ENCODE results near the gene MUL1. TPM values are rescaled to one million over a fixed set of nuclear protein-coding genes. Genes with fewer than 3 reads are reported as not detected.

The MUL1 gene
- total and polyA plus RNA-seq, 2 experiments from 2014 or later, result 50.6 to 50.7 TPM

- Histone ChIP-seq H3K79me2 (ENCODE audit: insufficient read depth) (peaks cover 47% of the 10 kb centered on the region), H3K4me1 (ENCODE audit: insufficient read depth) (peaks cover 16% of the 10 kb centered on the region), H3F3A (ENCODE audit: insufficient read depth) (no peaks in the 10 kb centered on the region), H4K20me1 (ENCODE audit: insufficient read depth) (no peaks in the 10 kb centered on the region), H2AFZ (peak overlapping the region; percentile 99), H3K4me3 (peak overlapping the region; percentile 94), H3K9me2 (ENCODE audit: insufficient read depth) (no peaks in the 10 kb centered on the region), H3K27me3 (replicated peaks; ENCODE audit: insufficient read depth) (no peaks in the 10 kb centered on the region), H3K9ac (peak overlapping the region; percentile 91), H3K9me3 (ENCODE audit: low read depth) (no peaks in the 10 kb centered on the region), H3K36me3 (ENCODE audit: low read depth) (no peaks in the 10 kb centered on the region), H3K4me2 (ENCODE audit: unreplicated experiment) (peak overlapping the region; percentile 96), H3K27ac (peak overlapping the region; percentile 56; the same call in 1 of the 2 replicates)
- WGBS, 2 experiments (ENCODE audit: low coverage in 1 of 2, low lambda C conversion rate in 2 of 2, missing lambda C conversion rate in 2 of 2), result 60 to 62% methylated on average over 5 of the region's 5 CpGs
- in situ Hi-C loops (cut with MboI), result no loop called here
- TF ChIP-seq EZH2phosphoT487 (IDR thresholded peaks at IDR 0.05; ENCODE audit: insufficient read depth, low read depth), result no peak
- TF ChIP-seq EZH2 (IDR thresholded peaks at IDR 0.05; ENCODE audit: insufficient read depth, poor library complexity, severe bottlenecking), result no peak
- DNase-seq, result no peak
Observed at GRCh38 chr1:20508411-20508771, 440 bp upstream of the MUL1 start.

GRCh38 chr1:20507248-20507563 lies 745 bp downstream of the MUL1 start:
- WGBS, 2 experiments (ENCODE audit: low coverage in 1 of 2, low lambda C conversion rate in 2 of 2, missing lambda C conversion rate in 2 of 2), result 3 to 4% methylated on average over 5 of the region's 5 CpGs
- DNase-seq, result no peak
- Histone ChIP-seq H3K4me1 (ENCODE audit: insufficient read depth) (peaks cover 16% of the 10 kb centered on the region), H4K20me1 (ENCODE audit: insufficient read depth) (no peaks in the 10 kb centered on the region), H3K4me2 (ENCODE audit: unreplicated experiment) (peak overlapping the region; percentile 96), H3K27me3 (replicated peaks; ENCODE audit: insufficient read depth) (no peaks in the 10 kb centered on the region), H3K27ac (peak overlapping the region; percentile 56), H3K36me3 (ENCODE audit: low read depth) (no peaks in the 10 kb centered on the region), H3K79me2 (ENCODE audit: insufficient read depth) (peaks cover 55% of the 10 kb centered on the region), H3F3A (ENCODE audit: insufficient read depth) (no peaks in the 10 kb centered on the region), H2AFZ (peak overlapping the region; percentile 99), H3K9me2 (ENCODE audit: insufficient read depth) (no peaks in the 10 kb centered on the region), H3K4me3 (peak overlapping the region; percentile 94), H3K9me3 (ENCODE audit: low read depth) (no peaks in the 10 kb centered on the region), H3K9ac (peak overlapping the region; percentile 91)
- TF ChIP-seq EZH2phosphoT487 (IDR thresholded peaks at IDR 0.05; ENCODE audit: insufficient read depth, low read depth) (no peak), EZH2 (IDR thresholded peaks at IDR 0.05; ENCODE audit: insufficient read depth, poor library complexity, severe bottlenecking) (no peak)
- in situ Hi-C loops (cut with MboI), result no loop called here

DNA sequence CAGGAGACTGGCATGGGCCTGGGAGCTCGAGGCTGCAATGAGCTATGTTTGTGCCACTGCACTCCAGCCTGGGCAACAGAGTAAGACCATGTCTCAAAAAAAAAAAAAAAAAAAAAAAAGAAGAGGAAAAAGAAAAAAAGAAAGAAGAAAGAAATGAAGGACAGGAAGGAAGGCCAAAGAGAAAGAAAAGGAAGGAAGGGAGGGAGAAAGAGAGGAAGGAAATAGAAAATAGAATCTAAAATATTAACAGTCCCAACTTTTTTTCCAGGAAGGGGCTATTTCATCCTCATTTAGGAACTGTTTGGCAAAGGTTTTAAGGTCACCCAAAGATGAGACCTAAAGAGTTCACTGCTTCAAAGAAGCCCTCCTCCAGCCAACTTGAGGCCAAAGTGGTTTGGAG lies 2.5 kb downstream of the MUL1 start:
- H3K4me1 ChIP-seq (ENCODE audit: insufficient read depth), result peaks cover 16% of the 10 kb centered on the region
- TF ChIP-seq EZH2 (IDR thresholded peaks at IDR 0.05; ENCODE audit: insufficient read depth, poor library complexity, severe bottlenecking) (no peak), EZH2phosphoT487 (IDR thresholded peaks at IDR 0.05; ENCODE audit: insufficient read depth, low read depth) (no peak)
- 0 out of 2 replicates have a peak overlapping the region, but pooled peaks have one; percentile 91 for H3K9ac ChIP-seq
- H3K79me2 ChIP-seq (ENCODE audit: insufficient read depth), result peaks cover 55% of the 10 kb centered on the region
- no peak for DNase-seq
- H3K4me3 ChIP-seq, result no peak overlapping the region
- H3F3A ChIP-seq (ENCODE audit: insufficient read depth), result no peaks in the 10 kb centered on the region
- no peak overlapping the region for H3K27ac ChIP-seq
- H2AFZ ChIP-seq, result no peak overlapping the region
- H4K20me1 ChIP-seq (ENCODE audit: insufficient read depth), result no peaks in the 10 kb centered on the region
- H3K9me3 ChIP-seq (ENCODE audit: low read depth), result no peaks in the 10 kb centered on the region
- no peaks in the 10 kb centered on the region for H3K27me3 ChIP-seq (replicated peaks; ENCODE audit: insufficient read depth)
- in situ Hi-C loops (cut with MboI), result no loop called here
- no peaks in the 10 kb centered on the region for H3K9me2 ChIP-seq (ENCODE audit: insufficient read depth)
- peaks cover 5% of the 10 kb centered on the region for H3K36me3 ChIP-seq (ENCODE audit: low read depth)
- no peak overlapping the region for H3K4me2 ChIP-seq (ENCODE audit: unreplicated experiment)
- 94 to 100% methylated on average over 1 of the region's 1 CpG for WGBS, 2 experiments (ENCODE audit: low coverage in 1 of 2, low lambda C conversion rate in 2 of 2, missing lambda C conversion rate in 2 of 2)

- in situ Hi-C loops (cut with MboI), result no loop called here
- no peaks in the 10 kb centered on the region for H3K9me2 ChIP-seq (ENCODE audit: insufficient read depth)
- H4K20me1 ChIP-seq (ENCODE audit: insufficient read depth), result no peaks in the 10 kb centered on the region
- H3K27ac ChIP-seq, result no peak overlapping the region
- no peak overlapping the region for H3K4me3 ChIP-seq
- H3K4me2 ChIP-seq (ENCODE audit: unreplicated experiment), result no peak overlapping the region
- H3K36me3 ChIP-seq (ENCODE audit: low read depth), result peaks cover 5% of the 10 kb centered on the region
- WGBS, 2 experiments (ENCODE audit: low coverage in 1 of 2, low lambda C conversion rate in 2 of 2, missing lambda C conversion rate in 2 of 2), result 95 to 97% methylated on average over 17 of the region's 17 CpGs
- no peak for DNase-seq
- no peak overlapping the region for H3K9ac ChIP-seq
- TF ChIP-seq EZH2phosphoT487 (IDR thresholded peaks at IDR 0.05; ENCODE audit: insufficient read depth, low read depth) (no peak), EZH2 (IDR thresholded peaks at IDR 0.05; ENCODE audit: insufficient read depth, poor library complexity, severe bottlenecking) (no peak)
- H3K27me3 ChIP-seq (replicated peaks; ENCODE audit: insufficient read depth), result no peaks in the 10 kb centered on the region
- H2AFZ ChIP-seq, result no peak overlapping the region
- H3F3A ChIP-seq (ENCODE audit: insufficient read depth), result peaks cover 22% of the 10 kb centered on the region
- H3K79me2 ChIP-seq (ENCODE audit: insufficient read depth), result peaks cover 31% of the 10 kb centered on the region
- H3K9me3 ChIP-seq (ENCODE audit: low read depth), result no peaks in the 10 kb centered on the region
- peaks cover 10% of the 10 kb centered on the region for H3K4me1 ChIP-seq (ENCODE audit: insufficient read depth)
Observed at GRCh38 chr1:20500716-20501115, 7.2 kb downstream of the MUL1 start.

GRCh38 chr1:20499718-20500117 lies 8.2 kb downstream of the MUL1 start:
- Histone ChIP-seq H4K20me1 (ENCODE audit: insufficient read depth) (no peaks in the 10 kb centered on the region), H3K4me1 (ENCODE audit: insufficient read depth) (peaks cover 18% of the 10 kb centered on the region), H2AFZ (no peak overlapping the region), H3K27me3 (replicated peaks; ENCODE audit: insufficient read depth) (no peaks in the 10 kb centered on the region), H3K4me3 (no peak overlapping the region), H3K4me2 (ENCODE audit: unreplicated experiment) (no peak overlapping the region), H3K9me3 (ENCODE audit: low read depth) (no peaks in the 10 kb centered on the region), H3K9me2 (ENCODE audit: insufficient read depth) (no peaks in the 10 kb centered on the region), H3K79me2 (ENCODE audit: insufficient read depth) (peaks cover 21% of the 10 kb centered on the region), H3K36me3 (ENCODE audit: low read depth) (peaks cover 5% of the 10 kb centered on the region), H3K9ac (no peak overlapping the region), H3F3A (ENCODE audit: insufficient read depth) (peaks cover 31% of the 10 kb centered on the region), H3K27ac (no peak overlapping the region)
- no peak for DNase-seq
- 86 to 92% methylated on average over 14 of the region's 14 CpGs for WGBS, 2 experiments (ENCODE audit: low coverage in 1 of 2, low lambda C conversion rate in 2 of 2, missing lambda C conversion rate in 2 of 2)
- TF ChIP-seq EZH2 (IDR thresholded peaks at IDR 0.05; ENCODE audit: insufficient read depth, poor library complexity, severe bottlenecking) (no peak), EZH2phosphoT487 (IDR thresholded peaks at IDR 0.05; ENCODE audit: insufficient read depth, low read depth) (no peak)
- in situ Hi-C loops (cut with MboI), result no loop called here

Data from GM23248 (cell line).